GM12878 (cell line): ENCODE results near the gene GPC3. TPM values are rescaled to one million over a fixed set of nuclear protein-coding genes. Genes with fewer than 3 reads are reported as not detected.

ENCODE experiments used
- ATAC-seq: fragments of 200-7000 bp; cut with Tn5 transposase; 3 replicates; pipeline ENCODE4 v1.9.1; 2020; ENCODE audit warnings: mild to moderate bottlenecking, moderate library complexity
- BruUV-seq: library from RNA; stranded (reverse); fragments of 400-500 nt; replicated peaks from 2 replicates; lab custom pipeline; 2021; lab: Mats Ljungman, UMichigan
- CTCF ChIA-PET: fragments of 300-600 bp; sonication (Branson Sonifier 250); formaldehyde crosslinking; extraction: SDS; loops from one replicate; lab custom pipeline; 2021; ENCODE audit warnings: inconsistent platforms; lab: Yijun Ruan, JAX
- POLR2A ChIA-PET: fragments of 350-600 bp; formaldehyde crosslinking; extraction: SDS; loops from one replicate; lab custom pipeline; 2021; ENCODE audit warnings: inconsistent platforms; lab: Charles Lee
- RAD21 ChIA-PET: fragments of 300-600 bp; sonication (Branson Sonifier 250); formaldehyde crosslinking; loops from one replicate; lab custom pipeline; 2023; ENCODE audit warnings: antibody characterized with exemption; ENCODE audit not compliant: unreplicated experiment; lab: Charles Lee
- SMC1A ChIA-PET: fragments of 300-600 bp; sonication (Branson Sonifier 250); formaldehyde crosslinking; loops from one replicate; lab custom pipeline; 2023; ENCODE audit not compliant: unreplicated experiment, uncharacterized antibody; lab: Charles Lee
- DNase-seq: peaks from one replicate; pipeline ENCODE4 v3.0.0-alpha.2; 2011; ENCODE audit warnings: low read depth, low spot score
- FAIRE-seq: peaks from 3 replicates; lab custom pipeline; 2011; peaks lifted over from hg19 to GRCh38; lab: Jason Lieb, UNC
- H2AFZ ChIP-seq: 2 replicates; pipeline ENCODE4 v1.6.0; 2011; ENCODE audit warnings: low read depth, low read length, control low read depth; ENCODE audit not compliant: control insufficient read depth
- H3K27ac ChIP-seq: 2 replicates; pipeline ENCODE4 v1.5.1; 2011; ENCODE audit warnings: control low read depth; ENCODE audit not compliant: control insufficient read depth, insufficient read depth
- H3K27me3 ChIP-seq, 2 experiments: replicated peaks in 1 of 2; 2 replicates each; pipeline versions ENCODE4 v1.6.0 to v1.6.1; 2011; ENCODE audit warnings: low read length in 1 of 2; ENCODE audit not compliant: control insufficient read depth in 2 of 2, insufficient read depth in 2 of 2
- H3K36me3 ChIP-seq, 2 experiments: 2 replicates each; pipeline ENCODE4 v1.5.1; 2011; ENCODE audit warnings: low read length in 1 of 2; ENCODE audit not compliant: control insufficient read depth in 2 of 2, insufficient read depth in 2 of 2
- H3K4me1 ChIP-seq: 2 replicates; pipeline ENCODE4 v1.6.1; 2011; ENCODE audit warnings: mild to moderate bottlenecking, low read length, moderate library complexity, mixed read lengths; ENCODE audit not compliant: control insufficient read depth, insufficient read depth
- H3K4me2 ChIP-seq: 2 replicates; pipeline ENCODE4 v1.6.0; 2011; ENCODE audit warnings: control low read depth; ENCODE audit not compliant: control insufficient read depth, insufficient read depth
- H3K4me3 ChIP-seq: fragments of 200-600 bp; sonication (generic); 2 replicates; pipeline ENCODE4 v1.5.1; 2016
- H3K79me2 ChIP-seq: 2 replicates; pipeline ENCODE4 v1.6.0; 2011; ENCODE audit warnings: low read length; ENCODE audit not compliant: control insufficient read depth, insufficient read depth
- H3K9ac ChIP-seq: 2 replicates; pipeline ENCODE4 v1.8.0; 2011; ENCODE audit warnings: low read length, control low read depth, mixed read lengths; ENCODE audit not compliant: control insufficient read depth, insufficient read depth
- H3K9me3 ChIP-seq: replicated peaks from 3 replicates; pipeline ENCODE4 v1.5.1; 2011; ENCODE audit warnings: mild to moderate bottlenecking, low read length; ENCODE audit not compliant: control insufficient read depth, insufficient read depth
- H4K20me1 ChIP-seq: 2 replicates; pipeline ENCODE4 v1.6.0; 2011; ENCODE audit not compliant: control insufficient read depth, insufficient read depth
- BRCA1 ChIP-seq: IDR thresholded peaks from 2 replicates; pipeline ENCODE4 v1.6.1; 2011; ENCODE audit warnings: low read depth, low read length, improper control_type of control experiment
- IRF4 ChIP-seq: IDR thresholded peaks from 2 replicates; pipeline ENCODE4 v1.6.1; 2011; ENCODE audit warnings: low read depth, low read length
- JUND ChIP-seq: IDR thresholded peaks from 2 replicates; pipeline ENCODE4 v1.6.1; 2012; ENCODE audit warnings: low read depth, mild to moderate bottlenecking, low read length, improper control_type of control experiment, moderate library complexity
- MEF2A ChIP-seq: IDR thresholded peaks from 2 replicates; pipeline ENCODE4 v1.6.1; 2011; ENCODE audit warnings: low read depth, mild to moderate bottlenecking, low read length, moderate library complexity; ENCODE audit not compliant: insufficient read depth
- MLLT1 ChIP-seq: fragments of 450-650 bp; IDR thresholded peaks from 2 replicates; pipeline ENCODE4 v1.6.1; 2016; ENCODE audit warnings: mild to moderate bottlenecking
- MYC ChIP-seq: IDR thresholded peaks from 2 replicates; pipeline ENCODE4 v1.6.1; 2011; ENCODE audit warnings: mild to moderate bottlenecking, low read length, moderate library complexity, inconsistent platforms; ENCODE audit not compliant: insufficient read depth, insufficient replicate concordance, insufficient read length, severe bottlenecking
- NBN ChIP-seq: fragments of 450-650 bp; IDR thresholded peaks from 2 replicates; pipeline ENCODE4 v1.6.1; 2016
- NFYB ChIP-seq: IDR thresholded peaks from 2 replicates; pipeline ENCODE4 v1.6.1; 2011; ENCODE audit warnings: low read depth, mild to moderate bottlenecking, low read length, improper control_type of control experiment, moderate library complexity; ENCODE audit not compliant: insufficient read depth
- TAF1 ChIP-seq: IDR thresholded peaks from 2 replicates; pipeline ENCODE4 v1.6.1; 2011; ENCODE audit warnings: mild to moderate bottlenecking, low read depth, low read length, borderline replicate concordance
- TCF3 ChIP-seq: IDR thresholded peaks from 2 replicates; pipeline ENCODE4 v1.6.1; 2012; ENCODE audit warnings: low read depth, mild to moderate bottlenecking, low read length, borderline replicate concordance; ENCODE audit not compliant: insufficient read depth
- ZNF207 ChIP-seq: fragments of 450-650 bp; IDR thresholded peaks from 2 replicates; pipeline ENCODE4 v1.6.1; 2014; ENCODE audit warnings: antibody characterized with exemption, mild to moderate bottlenecking, borderline replicate concordance
- ZZZ3 ChIP-seq: IDR thresholded peaks from 2 replicates; pipeline ENCODE4 v1.6.1; 2011; ENCODE audit warnings: low read depth; ENCODE audit not compliant: control insufficient read depth, insufficient read length
- WGBS: methylation state at CpG from one replicate; pipeline ENCODE4 v1.1.6; 2016; ENCODE audit warnings: low lambda C conversion rate; ENCODE audit not compliant: insufficient replicate concordance, insufficient coverage; ENCODE audit errors: missing lambda C conversion rate; 5-methylcytosine and 5-hydroxymethylcytosine counted together
- in situ Hi-C: fragments of 300-500 bp; cut with MboI; formaldehyde crosslinking; loops from 9 replicates; pipeline ENCODE4 v1.14.3; 2018; ENCODE audit warnings: mixed read lengths
- intact Hi-C: fragments of 100-400 bp; cut with micrococcal nuclease; formaldehyde crosslinking; loops from one replicate; pipeline ENCODE4 v1.14.2; 2022; ENCODE audit not compliant: unreplicated experiment
- polyA plus RNA-seq, 11 experiments: library from polyadenylated mRNA; depleted of rRNA in 4 of 11; unstranded in 6 of 11; stranded (reverse) in 5 of 11; fragments of >200 nt; fragmentation: Nextera tagmentation in 4 of 11; fragmentation: Illumina TruSeq in 1 of 11; extraction: Ambion mirVana in 4 of 11; extraction: Trizol in 1 of 11; gene quantifications; 1 replicate in 1 of 11; 2 replicates in 10 of 11; pipeline versions ENCODE4 v1.2.1 to v1.2.3, GENCODE V29; 2011 to 2016; ENCODE audit warnings: inconsistent platforms in 2 of 11, missing spikeins in 2 of 11, low read depth in 1 of 11
- total RNA-seq, 4 experiments: library from RNA; depleted of rRNA in 3 of 4; stranded (reverse); fragments of >200 nt in 3 of 4; fragmentation: Illumina TruSeq in 1 of 4; extraction: Trizol in 1 of 4; gene quantifications; 2 replicates each; pipeline versions ENCODE4 v1.2.1 to v1.2.3, GENCODE V29; 2013 to 2021

GPC3 gene
- total and polyA plus RNA-seq, 10 of the 15 experiments (the other 5 are each of a cell fraction or from before 2014, with no cell fraction given) = 0.09 to 0.82 TPM; not detected in 8

GRCh38 chrX:133968109-133968508 is 17.3 kb downstream of the GPC3 start:
- 0% methylated on average over 3 of the region's 5 CpGs for WGBS
- Histone ChIP-seq H2AFZ (no peak overlapping the region), H3K36me3 (no peaks in the 10 kb centered on the region), H3K4me3 (no peak overlapping the region), H3K27ac (no peak overlapping the region), H3K79me2 (no peaks in the 10 kb centered on the region), H3K4me2 (no peak overlapping the region), H3K9ac (no peak overlapping the region), H4K20me1 (no peaks in the 10 kb centered on the region), H3K4me1 (no peaks in the 10 kb centered on the region), H3K27me3 (no peaks in the 10 kb centered on the region), H3K9me3 (no peaks in the 10 kb centered on the region)
- ATAC-seq (no peak), FAIRE-seq (no peak), DNase-seq (no peak)
- RAD21 ChIA-PET = no interaction called here
- intact Hi-C loops (no loop called here), in situ Hi-C loops (no loop called here)
- POLR2A ChIA-PET = no interaction called here
- BruUV-seq = no TSS peak
- no peak for TF ChIP-seq MYC
- TF ChIP-seq TAF1 = no peak
- no peak for TF ChIP-seq ZNF207
- TF ChIP-seq IRF4 = no peak
- no peak for TF ChIP-seq ZZZ3
- TF ChIP-seq JUND = no peak
- no peak for TF ChIP-seq NBN
- no peak for TF ChIP-seq NFYB
- no peak for TF ChIP-seq MLLT1
- no peak for TF ChIP-seq TCF3
- no peak for TF ChIP-seq BRCA1
- no peak for TF ChIP-seq MEF2A
- CTCF ChIA-PET = no interaction called here
- SMC1A ChIA-PET = no interaction called here
